Fibroblast of lung (primary cell): ENCODE results near the gene EFNB1. TPM values are rescaled to one million over a fixed set of nuclear protein-coding genes. Genes with fewer than 3 reads are reported as not detected.

Experiments used
- DNase-seq, 2 donors: peaks; one replicate each; pipeline versions ENCODE4 v3.0.0 to v3.0.0-alpha.2; 2010; ENCODE audit warnings: low read depth in 2 of 2
- H2AFZ ChIP-seq: 2 replicates; pipeline ENCODE4 v1.5.1; 2012; ENCODE audit warnings: low read length, control low read depth, inconsistent platforms
- H3K27ac ChIP-seq: 2 replicates; pipeline ENCODE4 v1.5.1; 2011; ENCODE audit warnings: low read length, control low read depth; ENCODE audit not compliant: insufficient read depth
- H3K27me3 ChIP-seq: 2 replicates; pipeline ENCODE4 v1.5.1; 2011; ENCODE audit warnings: mild to moderate bottlenecking, low read length; ENCODE audit not compliant: control insufficient read depth, insufficient read depth
- H3K36me3 ChIP-seq: 2 replicates; pipeline ENCODE4 v1.5.1; 2011; ENCODE audit warnings: low read length; ENCODE audit not compliant: control insufficient read depth, insufficient read depth
- H3K4me1 ChIP-seq: 2 replicates; pipeline ENCODE4 v1.5.1; 2011; ENCODE audit warnings: low read length; ENCODE audit not compliant: control insufficient read depth, insufficient read depth; ENCODE audit errors: extremely low read depth
- H3K4me2 ChIP-seq: 2 replicates; pipeline ENCODE4 v1.5.1; 2011; ENCODE audit warnings: low read length, control low read depth; ENCODE audit not compliant: insufficient read depth; ENCODE audit errors: extremely low read depth
- H3K4me3 ChIP-seq, 4 experiments: fragments of 200-600 bp in 1 of 4; sonication (generic) in 1 of 4; replicated peaks in 1 of 4; 2 replicates each; pipeline ENCODE4 v1.5.1; 2011 to 2016; ENCODE audit warnings: low read length in 4 of 4, low read depth in 3 of 4, mild to moderate bottlenecking in 3 of 4, control low read depth in 2 of 4, inconsistent platforms in 1 of 4, mixed read lengths in 1 of 4; ENCODE audit not compliant: insufficient read depth in 1 of 4; ENCODE audit errors: control extremely low read depth in 1 of 4
- H3K79me2 ChIP-seq: 2 replicates; pipeline ENCODE4 v1.5.1; 2012; ENCODE audit warnings: mild to moderate bottlenecking, low read length, inconsistent platforms; ENCODE audit not compliant: control insufficient read depth, insufficient read depth
- H3K9ac ChIP-seq: 2 replicates; pipeline ENCODE4 v1.5.1; 2011; ENCODE audit warnings: mild to moderate bottlenecking, low read length, control low read depth; ENCODE audit not compliant: insufficient read depth
- H3K9me3 ChIP-seq: 2 replicates; pipeline ENCODE4 v1.5.1; 2012; ENCODE audit warnings: low read depth, low read length; ENCODE audit not compliant: control insufficient read depth, insufficient read depth
- H4K20me1 ChIP-seq: 2 replicates; pipeline ENCODE4 v1.5.1; 2011; ENCODE audit warnings: low read length; ENCODE audit not compliant: control insufficient read depth, insufficient read depth; ENCODE audit errors: extremely low read depth
- EZH2 ChIP-seq: IDR thresholded peaks from 2 replicates; pipeline ENCODE4 v1.5.1; 2012; ENCODE audit warnings: low read length, control low read depth, mild to moderate bottlenecking; ENCODE audit errors: missing control alignments
- polyA plus RNA-seq, 2 donors: library from polyadenylated mRNA; depleted of rRNA in 1 of 2; stranded (reverse) in 1 of 2; unstranded in 1 of 2; fragments of >200 nt; gene quantifications; 2 replicates each; pipeline ENCODE4 v1.2.1, GENCODE V29; 2011 to 2012; ENCODE audit warnings: missing spikeins in 1 of 2
- total RNA-seq: library from RNA; depleted of rRNA; stranded (reverse); fragments of >200 nt; gene quantifications from 2 replicates; pipeline ENCODE4 v1.2.1, GENCODE V29; 2014
- TF ChIP-seq, protein P1 (sequence below), 2 donors: IDR thresholded peaks in 1 of 2; conservative IDR thresholded peaks in 1 of 2; 1 replicate in 1 of 2; 2 replicates in 1 of 2; pipeline ENCODE4 v1.5.1; 2011 to 2012; ENCODE audit warnings: low read length in 2 of 2, control low read depth in 1 of 2, inconsistent platforms in 1 of 2, low read depth in 1 of 2, mild to moderate bottlenecking in 1 of 2

EFNB1 gene
- total and polyA plus RNA-seq, 2 donors (not counting 1 experiment from before 2014, with no cell fraction given), result 12.6 to 43.4 TPM

DNA sequence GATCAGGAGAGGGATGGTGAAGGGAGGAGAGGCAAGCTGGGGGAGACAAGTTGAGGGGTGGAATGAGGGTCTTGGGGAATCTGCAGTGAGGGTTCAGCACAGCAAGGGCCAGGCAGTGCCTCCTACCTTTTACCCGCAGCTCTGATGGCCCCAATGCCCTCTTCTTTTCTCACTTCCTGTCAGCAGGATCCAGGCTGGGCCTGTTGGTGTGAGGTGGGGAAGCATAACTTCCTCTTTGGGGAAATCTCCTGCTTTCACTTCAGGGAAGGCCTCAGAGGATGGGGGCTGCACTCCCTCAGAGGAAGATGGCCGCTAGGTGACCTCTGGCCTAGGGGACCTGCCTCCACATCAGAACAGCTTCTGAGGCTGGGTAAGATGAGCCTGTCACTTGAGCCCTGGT lies 36.5 kb downstream of the EFNB1 start:
- no peaks in the 10 kb centered on the region for H3K4me1 ChIP-seq
- H4K20me1 ChIP-seq, result no peaks in the 10 kb centered on the region
- H2AFZ ChIP-seq, result no peak overlapping the region
- no peaks in the 10 kb centered on the region for H3K79me2 ChIP-seq
- no peak overlapping the region for H3K27ac ChIP-seq
- H3K4me3 ChIP-seq, result no peak overlapping the region
- no peak overlapping the region for H3K4me2 ChIP-seq
- no peaks in the 10 kb centered on the region for H3K9me3 ChIP-seq
- no peak for TF ChIP-seq EZH2
- TF ChIP-seq, protein P1, sequence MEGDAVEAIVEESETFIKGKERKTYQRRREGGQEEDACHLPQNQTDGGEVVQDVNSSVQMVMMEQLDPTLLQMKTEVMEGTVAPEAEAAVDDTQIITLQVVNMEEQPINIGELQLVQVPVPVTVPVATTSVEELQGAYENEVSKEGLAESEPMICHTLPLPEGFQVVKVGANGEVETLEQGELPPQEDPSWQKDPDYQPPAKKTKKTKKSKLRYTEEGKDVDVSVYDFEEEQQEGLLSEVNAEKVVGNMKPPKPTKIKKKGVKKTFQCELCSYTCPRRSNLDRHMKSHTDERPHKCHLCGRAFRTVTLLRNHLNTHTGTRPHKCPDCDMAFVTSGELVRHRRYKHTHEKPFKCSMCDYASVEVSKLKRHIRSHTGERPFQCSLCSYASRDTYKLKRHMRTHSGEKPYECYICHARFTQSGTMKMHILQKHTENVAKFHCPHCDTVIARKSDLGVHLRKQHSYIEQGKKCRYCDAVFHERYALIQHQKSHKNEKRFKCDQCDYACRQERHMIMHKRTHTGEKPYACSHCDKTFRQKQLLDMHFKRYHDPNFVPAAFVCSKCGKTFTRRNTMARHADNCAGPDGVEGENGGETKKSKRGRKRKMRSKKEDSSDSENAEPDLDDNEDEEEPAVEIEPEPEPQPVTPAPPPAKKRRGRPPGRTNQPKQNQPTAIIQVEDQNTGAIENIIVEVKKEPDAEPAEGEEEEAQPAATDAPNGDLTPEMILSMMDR (conservative IDR thresholded peaks at IDR 0.05 in 1 of 2, IDR thresholded peaks at IDR 0.05 in 1 of 2; ENCODE audit: low read depth in 1 of 2, low read length in 2 of 2), result no peak
- no peaks in the 10 kb centered on the region for H3K36me3 ChIP-seq
- no peak for DNase-seq
- H3K27me3 ChIP-seq, result peaks cover 8% of the 10 kb centered on the region
- H3K9ac ChIP-seq, result no peak overlapping the region

DNA sequence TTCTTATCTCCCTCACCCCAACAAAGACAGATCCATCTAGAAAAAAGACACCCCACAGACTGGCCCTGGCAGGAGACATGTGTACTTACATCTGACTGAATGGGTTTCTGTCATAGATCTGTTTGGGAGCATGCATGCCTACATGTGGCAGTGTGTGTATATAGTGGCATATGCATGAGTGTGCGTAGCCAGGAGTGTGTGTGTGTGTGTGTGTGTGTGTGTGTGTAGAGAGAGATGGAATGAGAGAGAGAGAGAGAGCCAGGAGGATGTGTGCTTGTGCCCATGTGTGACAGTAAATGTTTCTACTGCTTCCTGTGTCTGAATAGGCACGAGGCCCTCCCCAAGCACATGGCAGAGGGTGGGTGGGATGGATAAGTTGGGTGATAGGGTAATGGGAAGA lies 37.1 kb downstream of the EFNB1 start:
- Histone ChIP-seq H3K4me2 (no peak overlapping the region), H3K27ac (no peak overlapping the region), H3K9me3 (no peaks in the 10 kb centered on the region), H3K79me2 (no peaks in the 10 kb centered on the region), H3K4me3 (no peak overlapping the region), H2AFZ (no peak overlapping the region), H3K9ac (no peak overlapping the region), H3K4me1 (no peaks in the 10 kb centered on the region), H3K36me3 (no peaks in the 10 kb centered on the region), H4K20me1 (no peaks in the 10 kb centered on the region), H3K27me3 (peaks cover 8% of the 10 kb centered on the region)
- DNase-seq, result no peak
- TF ChIP-seq, protein P1 (conservative IDR thresholded peaks at IDR 0.05 in 1 of 2, IDR thresholded peaks at IDR 0.05 in 1 of 2; ENCODE audit: low read depth in 1 of 2, low read length in 2 of 2), result no peak
- TF ChIP-seq EZH2, result no peak

DNA sequence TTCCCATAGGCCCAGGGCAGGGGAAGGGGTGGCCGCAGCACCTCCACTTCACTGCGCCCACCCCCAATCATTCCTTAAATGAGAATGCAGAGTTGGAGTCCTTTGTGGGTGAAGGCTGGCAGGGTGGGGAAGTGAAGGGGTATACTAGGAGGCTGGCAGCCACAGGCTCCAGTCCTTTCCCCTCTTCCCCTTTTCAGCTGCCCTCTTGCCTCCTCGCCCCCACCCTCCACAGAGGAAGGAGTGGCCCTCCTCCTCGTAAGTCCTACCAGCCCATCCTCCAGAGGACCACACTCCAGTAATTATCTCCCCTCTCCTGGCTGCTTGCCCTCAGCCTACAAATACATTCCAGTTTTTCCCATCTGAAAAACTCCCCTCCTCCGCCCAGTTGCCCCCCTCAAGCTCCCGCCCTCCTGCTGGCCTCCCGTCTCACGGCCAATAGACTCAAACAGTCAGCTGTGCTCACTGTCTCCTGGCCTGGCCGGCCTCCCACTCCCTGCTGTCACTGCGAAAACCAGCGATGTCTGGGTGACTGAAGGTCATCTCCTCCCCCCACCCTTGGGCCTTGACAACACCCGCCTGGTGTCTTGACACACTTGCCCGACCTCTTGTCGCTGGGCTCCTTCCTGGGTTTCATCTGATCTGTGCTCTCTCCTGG lies 38.8 kb downstream of the EFNB1 start:
- no peaks in the 10 kb centered on the region for H3K9me3 ChIP-seq
- TF ChIP-seq, protein P1 (conservative IDR thresholded peaks at IDR 0.05 in 1 of 2, IDR thresholded peaks at IDR 0.05 in 1 of 2; ENCODE audit: low read depth in 1 of 2, low read length in 2 of 2), result no peak
- TF ChIP-seq EZH2, result no peak

More for the DNA sequence above, 38.8 kb downstream of the EFNB1 start:
- no peaks in the 10 kb centered on the region for H3K4me1 ChIP-seq
- no peak overlapping the region for H3K27ac ChIP-seq
- H3K27me3 ChIP-seq, result peaks cover 3% of the 10 kb centered on the region
- H3K9ac ChIP-seq, result no peak overlapping the region
- H4K20me1 ChIP-seq, result no peaks in the 10 kb centered on the region
- no peak overlapping the region for H3K4me3 ChIP-seq
- H3K4me2 ChIP-seq, result no peak overlapping the region
- no peaks in the 10 kb centered on the region for H3K79me2 ChIP-seq
- no peaks in the 10 kb centered on the region for H3K36me3 ChIP-seq
- no peak overlapping the region for H2AFZ ChIP-seq
- DNase-seq, result peak in 1 of 2 donors; percentile 3
